GM10266 (cell line): ENCODE measurements around the gene BGLAP.

Experiments
- DNase-seq: peaks from one replicate; pipeline ENCODE4 v3.0.0; 2012; ENCODE audit errors: extremely low spot score
- CTCF ChIP-seq: IDR thresholded peaks from 2 replicates; pipeline ENCODE4 v1.5.1; 2012; ENCODE audit warnings: mild to moderate bottlenecking, low read depth; ENCODE audit not compliant: control insufficient read depth, insufficient read depth; ENCODE audit errors: missing control alignments

Gene BGLAP

GRCh38 chr1:156258859-156259258 is 16.9 kb downstream of the BGLAP start:
- no peak for DNase-seq
- TF ChIP-seq CTCF, result no peak

GRCh38 chr1:156259805-156260204 is 17.8 kb downstream of the BGLAP start:
- DNase-seq, result no peak
- TF ChIP-seq CTCF, result peak; percentile 20

GRCh38 chr1:156260896-156261295 is 18.9 kb downstream of the BGLAP start:
- no peak for TF ChIP-seq CTCF
- no peak for DNase-seq

GRCh38 chr1:156262461-156263287 is 20.7 kb downstream of the BGLAP start:
- DNase-seq, result no peak
- TF ChIP-seq CTCF, result no peak

- no peak for TF ChIP-seq CTCF
Measured at GRCh38 chr1:156263288-156263655, 21.3 kb downstream of the BGLAP start.

GRCh38 chr1:156266051-156266450 is 24.1 kb downstream of the BGLAP start:
- no peak for DNase-seq
- no peak for TF ChIP-seq CTCF

More at GRCh38 chr1:156263288-156263655, 21.3 kb downstream of the BGLAP start:
- DNase-seq, result no peak

GRCh38 chr1:156268336-156268735 is 26.4 kb downstream of the BGLAP start:
- DNase-seq, result no peak

More at GRCh38 chr1:156268336-156268735, 26.4 kb downstream of the BGLAP start:
- no peak for TF ChIP-seq CTCF
